Sigmoid colon (tissue), 4 donors: ENCODE results near the gene LIMS1.

ENCODE experiments used
- EP300 ChIP-seq, 4 donors: sonication (generic); formaldehyde crosslinking; IDR thresholded peaks; one replicate each; pipeline ENCODE4 v1.6.1; 2017; ENCODE audit warnings: antibody characterized with exemption in 4 of 4
- POLR2A ChIP-seq, 2 donors: fragments of 450-650 bp; IDR thresholded peaks; one replicate each; pipeline ENCODE4 v1.6.1; 2016; ENCODE audit warnings: antibody characterized with exemption in 2 of 2, mild to moderate bottlenecking in 2 of 2, moderate library complexity in 2 of 2

DNA sequence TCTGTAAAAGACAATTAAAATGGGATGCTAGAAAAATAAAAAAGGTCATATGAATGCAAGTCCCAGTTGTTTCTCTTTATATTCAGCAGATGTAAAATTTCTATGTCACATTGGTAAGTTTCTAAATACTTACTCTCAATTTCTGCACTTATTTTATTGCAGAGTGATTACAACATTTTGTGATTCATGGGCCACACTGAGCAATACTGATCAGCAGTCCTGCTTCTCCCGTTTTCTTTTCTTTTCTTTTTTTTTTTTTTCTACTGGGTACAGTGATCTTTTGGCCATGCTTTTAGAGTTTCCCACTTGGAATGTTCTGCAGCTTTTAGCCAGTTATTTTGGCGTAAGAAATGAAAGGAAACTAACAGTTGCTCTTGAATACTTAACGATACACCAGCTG is 38.8 kb downstream of the LIMS1 start:
- TF ChIP-seq EP300 (IDR thresholded peaks at IDR 0.05) = no peak
- TF ChIP-seq POLR2A (IDR thresholded peaks at IDR 0.05) = no peak
